Vagina (tissue), 2 donors: Measurements from ENCODE around the gene RAPGEF4. TPM values are rescaled to one million over a fixed set of nuclear protein-coding genes. Genes with fewer than 3 reads are reported as not detected.

ENCODE experiments used
- DNase-seq, 2 donors: peaks; one replicate each; pipeline ENCODE4 v3.0.0-alpha.2; 2017; ENCODE audit errors: extremely low spot score in 2 of 2
- H3K27ac ChIP-seq: fragments of 200-600 bp; sonication (generic); one replicate; pipeline ENCODE4 v1.5.1; 2019
- H3K27me3 ChIP-seq: fragments of 200-600 bp; sonication (generic); one replicate; pipeline ENCODE4 v1.5.1; 2019
- H3K36me3 ChIP-seq, 2 donors: fragments of 200-600 bp; sonication (generic); one replicate each; pipeline ENCODE4 v1.5.1; 2017 to 2019
- H3K4me1 ChIP-seq: fragments of 200-600 bp; sonication (generic); one replicate; pipeline ENCODE4 v1.5.1; 2019
- H3K4me3 ChIP-seq, 2 donors: fragments of 200-600 bp; sonication (generic); 1 replicate in 1 of 2; 2 replicates in 1 of 2; pipeline ENCODE4 v1.5.1; 2016 to 2019
- H3K9me3 ChIP-seq: fragments of 200-600 bp; sonication (generic); one replicate; pipeline ENCODE4 v1.5.1; 2019
- CTCF ChIP-seq, 3 experiments: fragments of 450-650 bp in 2 of 3; fragments of 200-600 bp in 1 of 3; sonication (generic) in 1 of 3; IDR thresholded peaks; one replicate each; pipeline ENCODE4 v1.5.1; 2017 to 2019; ENCODE audit warnings: antibody characterized with exemption in 3 of 3, mild to moderate bottlenecking in 2 of 3, moderate library complexity in 2 of 3
- POLR2A ChIP-seq, 2 donors: fragments of 450-650 bp; IDR thresholded peaks; one replicate each; pipeline ENCODE4 v1.6.1; 2017; ENCODE audit warnings: antibody characterized with exemption in 2 of 2, mild to moderate bottlenecking in 2 of 2, moderate library complexity in 2 of 2
- POLR2AphosphoS5 ChIP-seq, 2 donors: sonication (generic); formaldehyde crosslinking; IDR thresholded peaks; one replicate each; pipeline ENCODE4 v1.9.0; 2017; ENCODE audit warnings: antibody characterized with exemption in 2 of 2, mild to moderate bottlenecking in 2 of 2, low read depth in 1 of 2; ENCODE audit not compliant: insufficient read depth in 1 of 2
- intact Hi-C: fragments of 100-400 bp; cut with DNase I; formaldehyde crosslinking; loops from one replicate; pipeline ENCODE4 v1.15.1; 2023
- total RNA-seq: library from RNA; depleted of rRNA; stranded (reverse); fragments of >200 nt; gene quantifications from one replicate; pipeline ENCODE4 v1.2.3, GENCODE V29; 2016

RAPGEF4 gene
- total RNA-seq, 1 donor from 2014 or later: 18.4 TPM

GRCh38 chr2:173086518-173087213, 351.0 kb downstream of the RAPGEF4 start:
- peaks cover 67% of the 10 kb centered on the region for H3K4me1 ChIP-seq
- no peak for TF ChIP-seq CTCF (IDR thresholded peaks at IDR 0.05)
- TF ChIP-seq POLR2AphosphoS5 (IDR thresholded peaks at IDR 0.05; ENCODE audit: insufficient read depth in 1 of 2, low read depth in 1 of 2): peak in 1 of 2 donors; percentile 38
- no peak for TF ChIP-seq POLR2A (IDR thresholded peaks at IDR 0.05)
- peak overlapping the region; percentile 65 for H3K27ac ChIP-seq
- H3K27me3 ChIP-seq: no peaks in the 10 kb centered on the region
- H3K9me3 ChIP-seq: no peaks in the 10 kb centered on the region
- no peaks in the 10 kb centered on the region for H3K36me3 ChIP-seq
- DNase-seq: no peak
- no peak overlapping the region for H3K4me3 ChIP-seq
- intact Hi-C loops: no loop called here

GRCh38 chr2:173087214-173087581, 351.6 kb downstream of the RAPGEF4 start:
- no peak for DNase-seq
- intact Hi-C loops: no loop called here
- H3K4me1 ChIP-seq: peaks cover 71% of the 10 kb centered on the region
- no peaks in the 10 kb centered on the region for H3K9me3 ChIP-seq
- H3K27me3 ChIP-seq: no peaks in the 10 kb centered on the region
- H3K27ac ChIP-seq: peak overlapping the region; percentile 65
- H3K4me3 ChIP-seq: no peak overlapping the region
- no peak for TF ChIP-seq POLR2AphosphoS5 (IDR thresholded peaks at IDR 0.05; ENCODE audit: insufficient read depth in 1 of 2, low read depth in 1 of 2)
- TF ChIP-seq POLR2A (IDR thresholded peaks at IDR 0.05): no peak
- TF ChIP-seq CTCF (IDR thresholded peaks at IDR 0.05): no peak
- no peaks in the 10 kb centered on the region for H3K36me3 ChIP-seq

GRCh38 chr2:173087793-173088496, 352.3 kb downstream of the RAPGEF4 start:
- H3K4me1 ChIP-seq: peaks cover 71% of the 10 kb centered on the region

GRCh38 chr2:173090276-173090877, 354.7 kb downstream of the RAPGEF4 start:
- H3K4me3 ChIP-seq: no peak overlapping the region
- H3K4me1 ChIP-seq: peaks cover 54% of the 10 kb centered on the region
- TF ChIP-seq CTCF (IDR thresholded peaks at IDR 0.05) (no peak), POLR2AphosphoS5 (IDR thresholded peaks at IDR 0.05; ENCODE audit: insufficient read depth in 1 of 2, low read depth in 1 of 2) (no peak), POLR2A (IDR thresholded peaks at IDR 0.05) (no peak)
- H3K27me3 ChIP-seq: no peaks in the 10 kb centered on the region
- DNase-seq: no peak
- intact Hi-C loops: no loop called here
- H3K9me3 ChIP-seq: no peaks in the 10 kb centered on the region
- H3K27ac ChIP-seq: peak overlapping the region; percentile 74
- H3K36me3 ChIP-seq: no peaks in the 10 kb centered on the region

More at GRCh38 chr2:173087793-173088496, 352.3 kb downstream of the RAPGEF4 start:
- intact Hi-C loops: no loop called here
- Histone ChIP-seq H3K27ac (peak overlapping the region; percentile 65), H3K9me3 (no peaks in the 10 kb centered on the region), H3K4me3 (no peak overlapping the region), H3K27me3 (no peaks in the 10 kb centered on the region), H3K36me3 (no peaks in the 10 kb centered on the region)
- TF ChIP-seq POLR2AphosphoS5 (IDR thresholded peaks at IDR 0.05; ENCODE audit: insufficient read depth in 1 of 2, low read depth in 1 of 2) (no peak), POLR2A (IDR thresholded peaks at IDR 0.05) (no peak), CTCF (IDR thresholded peaks at IDR 0.05) (no peak)
- DNase-seq: no peak
